ENCODE measurements around the gene WDR86. TPM values are rescaled to one million over a fixed set of nuclear protein-coding genes. Genes with fewer than 3 reads are reported as not detected.

The WDR86 gene
- total RNA-seq, 1 experiment from 2014 or later: 8.1 TPM

GRCh38 chr7:151377406-151377805 is 32.4 kb downstream of the WDR86 start:
- H3T11ph ChIP-seq (ENCODE audit: low read length): no peak overlapping the region
- H3K27ac Mint-ChIP-seq: no peak overlapping the region; a peak in 1 of 7 replicates
- H2BK20ac ChIP-seq (ENCODE audit: low read depth, low read length, poor library complexity, severe bottlenecking): no peak overlapping the region
- TF ChIP-seq CTCF (conservative IDR thresholded peaks at IDR 0.05): no peak
- H3K23ac ChIP-seq (ENCODE audit: insufficient read length, low read depth, low read length): no peak overlapping the region
- H3K4me3 Mint-ChIP-seq: no peak overlapping the region
- H2BK120ac ChIP-seq (ENCODE audit: low read depth, low read length, poor library complexity, severe bottlenecking): no peak overlapping the region
- H3K56ac ChIP-seq (ENCODE audit: insufficient read length, low read depth, low read length): no peak overlapping the region
- H4K8ac ChIP-seq (replicated peaks; ENCODE audit: insufficient read length, low read depth, low read length): no peak overlapping the region
- H3K79me1 ChIP-seq (ENCODE audit: insufficient read depth, low read depth, low read length, poor library complexity, severe bottlenecking): no peaks in the 10 kb centered on the region
- H3K79me2 ChIP-seq (ENCODE audit: insufficient read depth, low read length): no peaks in the 10 kb centered on the region
- no peak overlapping the region for H4K5ac ChIP-seq (ENCODE audit: insufficient read length, low read depth, low read length)
- no peaks in the 10 kb centered on the region for H3K4me1 ChIP-seq (ENCODE audit: insufficient read depth, low read length)
- H4K20me1 ChIP-seq (ENCODE audit: control insufficient read depth, insufficient read depth, insufficient read length): peaks cover 4% of the 10 kb centered on the region
- no peak overlapping the region for H3K27ac ChIP-seq (ENCODE audit: insufficient read length, low read depth, low read length)
- H4K91ac ChIP-seq (ENCODE audit: insufficient read length, low read depth, low read length): no peak overlapping the region
- H3K27me3 ChIP-seq (ENCODE audit: insufficient read depth, low read length): peaks cover 5% of the 10 kb centered on the region; the same call in 1 of the 2 replicates
- H3K9me3 ChIP-seq (ENCODE audit: control insufficient read depth, low read depth, low read length): no peaks in the 10 kb centered on the region
- H3K4ac ChIP-seq (ENCODE audit: low read depth, low read length): no peak overlapping the region
- no peak overlapping the region for H2AK5ac ChIP-seq (ENCODE audit: insufficient read length, low read length)
- peaks cover 30% of the 10 kb centered on the region in 2 experiments for H3K4me1 Mint-ChIP-seq
- no peak overlapping the region for H3K18ac ChIP-seq (ENCODE audit: insufficient read length, low read depth, low read length)
- H2BK5ac ChIP-seq (ENCODE audit: insufficient read length, low read length): no peak overlapping the region
- no CpG with 5 or more reads among the region's 12 CpGs for WGBS (ENCODE audit: extremely low coverage, insufficient read length, low lambda C conversion rate)
- no peak overlapping the region for H3K4me2 ChIP-seq (ENCODE audit: insufficient read depth, insufficient read length, low read length)
- peaks cover 15% of the 10 kb centered on the region for H3K23me2 ChIP-seq (ENCODE audit: insufficient read length, low read depth, low read length, poor library complexity, severe bottlenecking)
- H3K9ac ChIP-seq (ENCODE audit: extremely low read depth, insufficient read length, low read length): no peak overlapping the region
- H3K9me3 Mint-ChIP-seq: no peaks in the 10 kb centered on the region
- no peak overlapping the region for H2BK12ac ChIP-seq (ENCODE audit: insufficient read length, low read depth, low read length)
- H2BK15ac ChIP-seq (ENCODE audit: low read depth, low read length): no peak overlapping the region
- H3K14ac ChIP-seq (ENCODE audit: insufficient read depth, low read length): no peak overlapping the region
- no peak for DNase-seq
- no peak overlapping the region for H2AFZ ChIP-seq (ENCODE audit: low read length)
- peaks cover 9% of the 10 kb centered on the region for H3K27me3 Mint-ChIP-seq (ENCODE audit: low read depth)
- H3K36me3 Mint-ChIP-seq (ENCODE audit: insufficient read depth in 1 of 3, low read depth in 3 of 3): peaks cover 3 to 50% (median 39%) of the 10 kb centered on the region in 3 experiments
